ENCODE measurements around the gene CORO2B.

DNA sequence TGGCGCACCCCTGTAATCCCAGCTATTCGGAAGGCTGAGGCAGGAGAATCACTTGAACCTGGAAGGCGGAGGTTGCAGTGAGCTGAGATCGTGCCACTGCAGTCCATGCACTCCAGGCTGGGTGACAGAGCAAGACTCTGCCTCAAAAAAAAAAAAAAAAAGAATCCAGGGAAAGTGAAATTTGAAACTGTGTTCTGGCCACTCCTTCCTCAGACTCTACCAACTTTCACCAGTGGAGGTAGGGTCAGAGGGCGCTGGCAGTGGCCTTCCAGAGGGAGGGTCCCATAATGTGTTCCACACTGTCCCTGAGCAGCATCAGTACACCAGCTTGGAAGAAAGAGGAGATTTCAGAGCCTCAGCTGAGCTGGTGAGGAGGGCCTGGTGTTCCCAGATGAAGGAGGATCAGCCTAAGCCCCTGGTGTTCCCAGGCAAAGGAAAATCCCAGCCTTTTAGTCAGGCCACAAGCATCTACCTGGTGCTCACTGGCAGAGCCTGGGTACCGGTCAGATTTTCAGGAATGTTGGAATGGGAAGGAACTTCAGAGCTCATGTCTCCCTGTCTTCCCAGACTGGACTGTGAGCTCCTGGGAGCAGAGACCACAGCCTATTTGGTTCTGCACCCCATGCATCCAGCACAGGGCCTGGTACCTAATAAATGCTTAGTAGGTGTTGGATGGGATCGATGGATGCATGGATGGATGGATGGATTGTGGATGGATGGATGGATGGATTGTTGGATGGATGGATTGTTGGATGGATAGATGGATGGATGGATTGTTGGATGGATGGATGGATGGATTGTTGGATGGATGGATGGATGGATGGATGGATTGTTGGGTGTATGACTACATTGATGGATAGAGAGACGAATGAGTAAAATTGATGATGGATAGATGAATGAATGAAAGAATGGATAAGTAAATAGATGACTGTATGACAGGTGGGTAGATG is 117.9 kb downstream of the CORO2B start:
- TF ChIP-seq, protein P1, sequence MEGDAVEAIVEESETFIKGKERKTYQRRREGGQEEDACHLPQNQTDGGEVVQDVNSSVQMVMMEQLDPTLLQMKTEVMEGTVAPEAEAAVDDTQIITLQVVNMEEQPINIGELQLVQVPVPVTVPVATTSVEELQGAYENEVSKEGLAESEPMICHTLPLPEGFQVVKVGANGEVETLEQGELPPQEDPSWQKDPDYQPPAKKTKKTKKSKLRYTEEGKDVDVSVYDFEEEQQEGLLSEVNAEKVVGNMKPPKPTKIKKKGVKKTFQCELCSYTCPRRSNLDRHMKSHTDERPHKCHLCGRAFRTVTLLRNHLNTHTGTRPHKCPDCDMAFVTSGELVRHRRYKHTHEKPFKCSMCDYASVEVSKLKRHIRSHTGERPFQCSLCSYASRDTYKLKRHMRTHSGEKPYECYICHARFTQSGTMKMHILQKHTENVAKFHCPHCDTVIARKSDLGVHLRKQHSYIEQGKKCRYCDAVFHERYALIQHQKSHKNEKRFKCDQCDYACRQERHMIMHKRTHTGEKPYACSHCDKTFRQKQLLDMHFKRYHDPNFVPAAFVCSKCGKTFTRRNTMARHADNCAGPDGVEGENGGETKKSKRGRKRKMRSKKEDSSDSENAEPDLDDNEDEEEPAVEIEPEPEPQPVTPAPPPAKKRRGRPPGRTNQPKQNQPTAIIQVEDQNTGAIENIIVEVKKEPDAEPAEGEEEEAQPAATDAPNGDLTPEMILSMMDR (IDR thresholded peaks at IDR 0.05): no peak
- TF ChIP-seq POLR2A (IDR thresholded peaks at IDR 0.05): no peak

Data from thyroid gland (tissue), 4 donors.